GM12865 (cell line): ENCODE data around the gene CFAP46.
A peak's percentile ranks its signal among the peaks of the same experiment; 100 is the strongest.
"Not testable (repeated sequence)": the region's sequence is repeated elsewhere in the genome, so short reads cannot be mapped to it uniquely, and the experiment has no call there.

Experiments used
- DNase-seq: peaks from one replicate; pipeline ENCODE4 v3.0.0; 2010; ENCODE audit warnings: low read depth
- H3K4me3 ChIP-seq: 2 replicates; pipeline ENCODE4 v1.5.1; 2011; ENCODE audit warnings: mild to moderate bottlenecking, low read depth, low read length, control low read depth
- TF ChIP-seq, protein P1 (sequence below): IDR thresholded peaks from 2 replicates; pipeline ENCODE4 v1.5.1; 2011; ENCODE audit warnings: low read length, control low read depth, low read depth, inconsistent platforms; ENCODE audit not compliant: insufficient read depth; ENCODE audit errors: missing control alignments

Gene CFAP46

DNA sequence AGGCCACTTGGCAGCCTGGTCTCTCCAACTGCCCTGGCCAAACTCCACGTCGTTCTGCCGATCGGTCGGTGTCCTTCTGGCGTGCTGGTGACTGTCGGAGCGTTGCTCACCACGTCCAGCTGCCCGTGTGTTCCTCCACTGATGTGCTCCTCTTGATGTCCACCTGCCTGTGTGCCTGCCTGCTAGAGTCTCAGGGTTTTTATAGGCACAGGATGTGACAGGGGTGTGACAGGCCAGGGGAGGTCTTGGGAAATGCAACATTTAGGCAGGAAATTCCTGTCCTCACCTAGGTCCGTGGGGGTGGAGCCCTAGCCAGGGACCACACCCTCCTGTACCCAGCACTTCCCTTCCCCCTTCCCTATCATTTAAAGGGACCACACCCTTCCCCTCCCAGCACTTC lies 25.2 kb upstream of the CFAP46 start:
- DNase-seq: no peak
- no peak overlapping the region for H3K4me3 ChIP-seq
- TF ChIP-seq, protein P1, sequence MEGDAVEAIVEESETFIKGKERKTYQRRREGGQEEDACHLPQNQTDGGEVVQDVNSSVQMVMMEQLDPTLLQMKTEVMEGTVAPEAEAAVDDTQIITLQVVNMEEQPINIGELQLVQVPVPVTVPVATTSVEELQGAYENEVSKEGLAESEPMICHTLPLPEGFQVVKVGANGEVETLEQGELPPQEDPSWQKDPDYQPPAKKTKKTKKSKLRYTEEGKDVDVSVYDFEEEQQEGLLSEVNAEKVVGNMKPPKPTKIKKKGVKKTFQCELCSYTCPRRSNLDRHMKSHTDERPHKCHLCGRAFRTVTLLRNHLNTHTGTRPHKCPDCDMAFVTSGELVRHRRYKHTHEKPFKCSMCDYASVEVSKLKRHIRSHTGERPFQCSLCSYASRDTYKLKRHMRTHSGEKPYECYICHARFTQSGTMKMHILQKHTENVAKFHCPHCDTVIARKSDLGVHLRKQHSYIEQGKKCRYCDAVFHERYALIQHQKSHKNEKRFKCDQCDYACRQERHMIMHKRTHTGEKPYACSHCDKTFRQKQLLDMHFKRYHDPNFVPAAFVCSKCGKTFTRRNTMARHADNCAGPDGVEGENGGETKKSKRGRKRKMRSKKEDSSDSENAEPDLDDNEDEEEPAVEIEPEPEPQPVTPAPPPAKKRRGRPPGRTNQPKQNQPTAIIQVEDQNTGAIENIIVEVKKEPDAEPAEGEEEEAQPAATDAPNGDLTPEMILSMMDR: no peak

DNA sequence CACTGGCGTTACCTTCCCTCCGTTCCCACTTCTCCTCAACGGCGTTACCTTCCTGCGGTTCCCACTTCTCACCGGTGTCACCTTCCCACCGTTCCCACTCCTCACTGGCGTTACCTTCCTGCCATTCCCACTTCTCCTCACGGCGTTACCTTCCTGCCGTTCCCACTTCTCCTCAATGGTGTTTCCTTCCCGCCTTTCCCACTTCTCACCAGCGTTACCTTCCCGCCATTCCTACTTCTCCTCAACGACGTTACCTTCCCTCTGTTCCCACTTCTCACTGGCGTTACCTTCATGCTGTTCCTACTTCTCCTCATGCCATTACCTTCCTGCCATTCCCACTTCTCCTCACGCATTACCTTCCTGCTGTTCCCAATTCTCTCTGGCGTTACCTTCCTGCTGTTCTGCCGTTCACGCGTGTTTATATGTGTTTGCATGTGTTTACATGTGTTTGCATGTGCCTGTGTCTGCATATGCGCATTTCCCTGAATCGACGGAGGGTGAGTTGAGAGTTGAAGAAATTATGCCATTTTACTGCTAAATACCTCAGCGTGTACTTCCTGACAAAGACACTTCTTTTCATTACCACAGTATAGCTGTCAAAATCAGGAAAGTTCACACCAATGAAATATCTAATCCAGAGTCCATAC lies 23.2 kb upstream of the CFAP46 start:
- H3K4me3 ChIP-seq: no peak overlapping the region
- DNase-seq: no peak
- TF ChIP-seq, protein P1: no peak

DNA sequence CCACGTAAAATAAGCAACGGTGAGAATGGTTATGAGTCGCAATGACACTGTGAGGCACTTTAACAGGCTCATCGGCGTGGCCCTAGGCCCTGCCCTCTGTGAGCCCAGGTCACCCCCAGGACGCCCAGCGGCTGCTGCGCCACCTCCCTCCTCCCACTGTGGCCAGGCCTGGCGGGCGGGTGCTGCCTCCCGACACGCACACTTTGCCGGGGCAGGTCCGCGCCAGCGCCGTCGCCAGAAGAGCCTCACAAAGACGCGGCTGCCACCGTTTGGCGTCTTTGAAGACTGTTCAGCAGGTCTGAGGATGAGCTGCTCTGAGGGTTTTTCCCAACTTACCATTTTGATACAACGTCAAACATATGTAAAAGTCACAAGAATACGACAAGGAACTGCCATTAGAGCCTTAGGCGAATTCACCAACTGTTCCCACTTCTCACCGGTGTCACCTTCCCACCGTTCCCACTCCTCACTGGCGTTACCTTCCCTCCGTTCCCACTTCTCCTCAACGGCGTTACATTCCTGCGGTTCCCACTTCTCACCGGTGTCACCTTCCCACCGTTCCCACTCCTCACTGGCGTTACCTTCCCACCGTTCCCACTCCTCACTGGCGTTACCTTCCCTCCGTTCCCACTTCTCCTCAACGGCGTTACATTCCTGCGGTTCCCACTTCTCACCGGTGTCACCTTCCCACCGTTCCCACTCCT lies 22.5 kb upstream of the CFAP46 start:
- not testable (repeated sequence) for H3K4me3 ChIP-seq, DNase-seq

DNA sequence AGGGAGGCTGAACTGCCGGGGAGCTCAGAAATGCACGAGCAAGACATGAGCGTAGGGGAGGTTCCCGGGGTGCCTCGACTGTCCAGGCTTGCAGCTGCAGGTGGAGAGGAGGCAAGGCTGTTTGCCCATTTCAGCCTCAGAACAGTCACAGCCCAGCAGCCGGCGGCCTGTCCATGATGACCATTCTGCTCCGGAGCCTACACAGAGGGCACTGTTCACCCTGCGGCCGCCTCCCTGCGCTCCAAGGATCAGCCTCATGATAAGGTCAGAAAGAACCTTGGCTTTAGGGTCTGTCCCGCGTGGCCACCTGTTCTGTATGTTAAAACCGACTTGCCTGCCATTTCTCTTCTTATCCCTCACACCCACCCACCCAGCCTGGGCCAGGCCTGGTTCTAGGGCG lies 21.9 kb upstream of the CFAP46 start:
- H3K4me3 ChIP-seq: no peak overlapping the region
- TF ChIP-seq, protein P1: no peak
- DNase-seq: no peak

DNA sequence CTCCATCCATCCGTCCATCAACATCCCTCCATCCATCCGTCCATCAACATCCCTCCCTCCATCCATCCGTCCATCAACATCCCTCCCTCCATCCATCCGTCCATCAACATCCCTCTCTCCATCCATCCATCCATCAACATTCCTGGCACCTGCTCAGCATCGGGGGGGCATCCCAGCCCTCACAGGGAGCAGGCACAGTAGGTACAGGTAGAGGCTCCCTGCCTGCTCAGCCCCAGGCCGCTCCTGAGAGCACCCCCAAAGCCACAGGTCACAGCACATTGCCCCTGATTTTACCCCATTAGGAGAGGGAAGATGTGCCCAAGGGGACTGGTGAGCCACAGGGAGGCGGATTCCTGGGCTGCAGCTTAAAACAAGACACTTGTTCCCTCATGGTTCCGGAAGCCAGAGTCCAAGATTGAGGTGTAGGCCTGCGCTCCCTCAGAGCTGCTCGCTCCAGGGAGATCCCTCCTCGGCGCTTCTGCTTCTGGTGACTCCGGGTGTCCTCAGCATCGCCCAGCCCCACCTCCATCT lies 21.1 kb upstream of the CFAP46 start:
- TF ChIP-seq, protein P1: no peak
- no peak overlapping the region for H3K4me3 ChIP-seq
- no peak for DNase-seq

DNA sequence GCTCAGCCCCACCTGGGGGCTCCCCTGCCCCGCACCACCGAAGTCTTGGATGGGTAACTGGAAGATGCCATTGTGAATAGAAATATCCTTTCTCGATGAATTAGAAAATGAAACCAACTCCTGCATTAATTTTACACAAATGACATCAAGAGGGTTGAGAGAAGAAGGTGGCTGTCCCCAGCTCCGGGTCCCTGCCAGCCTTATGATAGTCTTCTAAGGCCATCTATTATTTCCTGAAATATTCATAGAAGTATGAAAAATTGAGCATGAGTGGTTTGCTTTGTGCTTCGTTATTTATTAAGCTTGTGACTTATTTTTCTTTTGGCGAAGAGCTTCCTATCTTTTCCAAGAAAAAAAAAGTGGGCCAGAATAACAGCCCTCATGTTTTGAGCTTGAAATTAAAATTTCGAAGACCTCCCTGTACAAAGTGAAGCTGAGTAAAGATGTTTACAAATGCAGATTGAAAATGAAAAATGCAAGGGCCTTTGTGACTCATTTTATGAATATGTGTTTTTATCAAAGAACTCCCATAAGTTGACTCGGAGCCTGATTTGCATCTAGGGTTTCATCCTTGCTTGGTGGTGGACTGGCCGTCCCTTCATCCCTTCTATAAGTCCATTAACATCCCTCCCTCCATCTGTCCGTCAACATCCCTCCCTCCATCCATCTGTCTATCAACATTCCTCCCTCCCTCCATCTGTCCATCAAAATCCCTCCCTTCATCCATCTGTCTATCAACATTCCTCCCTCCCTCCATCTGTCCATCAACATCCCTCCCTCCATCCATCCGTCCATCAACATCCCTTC lies 20.5 kb upstream of the CFAP46 start:
- DNase-seq: no peak
- TF ChIP-seq, protein P1: no peak
- peak overlapping the region; percentile 52 for H3K4me3 ChIP-seq

GRCh38 chr10:132961787-132962622 lies 19.6 kb upstream of the CFAP46 start:
- DNase-seq: peak; percentile 45
- peak overlapping the region; percentile 52 for H3K4me3 ChIP-seq
- TF ChIP-seq, protein P1: no peak
